ENCODE results near the gene HTN3. TPM values are rescaled to one million over a fixed set of nuclear protein-coding genes. Genes with fewer than 3 reads are reported as not detected.
"Not testable (repeated sequence)": the region's sequence is repeated elsewhere in the genome, so short reads cannot be mapped to it uniquely, and the experiment has no call there.

The HTN3 gene
- total RNA-seq, 1 donor from 2014 or later, result not detected

GRCh38 chr4:70027011-70027410 lies 1.2 kb upstream of the HTN3 start:
- H3K4me1 Mint-ChIP-seq, result no peaks in the 10 kb centered on the region
- no peak overlapping the region for H3K27ac Mint-ChIP-seq
- intact Hi-C loops (cut with micrococcal nuclease), result no loop called here
- no peak for DNase-seq
- TF ChIP-seq CTCF (IDR thresholded peaks at IDR 0.05), result no peak
- ChIA-PET CTCF (no interaction called here), POLR2A (no interaction called here)
- no peaks in the 10 kb centered on the region for H3K9me3 Mint-ChIP-seq
- no peaks in the 10 kb centered on the region for H3K36me3 Mint-ChIP-seq (ENCODE audit: low read depth)
- no peaks in the 10 kb centered on the region for H3K27me3 Mint-ChIP-seq
- no peak for ATAC-seq (ENCODE audit: low read depth)
- no peak overlapping the region for H3K4me3 Mint-ChIP-seq

- CTCF ChIA-PET; H3K36me3 Mint-ChIP-seq (ENCODE audit: low read depth); H3K27me3 Mint-ChIP-seq; H3K4me1 Mint-ChIP-seq; DNase-seq; H3K27ac Mint-ChIP-seq; ATAC-seq (ENCODE audit: low read depth); POLR2A ChIA-PET; intact Hi-C loops (cut with micrococcal nuclease); H3K4me3 Mint-ChIP-seq: not testable (repeated sequence)
- H3K9me3 Mint-ChIP-seq, result peaks cover 10% of the 10 kb centered on the region
Measured at GRCh38 chr4:70037559-70037958, 9.3 kb downstream of the HTN3 start.

- intact Hi-C loops (cut with micrococcal nuclease); H3K27ac Mint-ChIP-seq; H3K4me1 Mint-ChIP-seq; DNase-seq; ATAC-seq (ENCODE audit: low read depth); H3K36me3 Mint-ChIP-seq (ENCODE audit: low read depth); H3K27me3 Mint-ChIP-seq; POLR2A ChIA-PET; H3K4me3 Mint-ChIP-seq; CTCF ChIA-PET: not testable (repeated sequence)
- H3K9me3 Mint-ChIP-seq, result peaks cover 10% of the 10 kb centered on the region
Measured at GRCh38 chr4:70039928-70040327, 11.7 kb downstream of the HTN3 start.

GRCh38 chr4:70041652-70042286 lies 13.5 kb downstream of the HTN3 start:
- POLR2A ChIA-PET, result no interaction called here
- H3K27ac Mint-ChIP-seq, result no peak overlapping the region
- H3K4me1 Mint-ChIP-seq, result no peaks in the 10 kb centered on the region
- intact Hi-C loops (cut with micrococcal nuclease), result no loop called here
- H3K27me3 Mint-ChIP-seq, result no peaks in the 10 kb centered on the region
- ATAC-seq (ENCODE audit: low read depth), result no peak
- no peaks in the 10 kb centered on the region for H3K36me3 Mint-ChIP-seq (ENCODE audit: low read depth)
- CTCF ChIA-PET, result no interaction called here
- no peak for TF ChIP-seq CTCF (IDR thresholded peaks at IDR 0.05)
- peaks cover 10% of the 10 kb centered on the region for H3K9me3 Mint-ChIP-seq
- DNase-seq, result no peak
- H3K4me3 Mint-ChIP-seq, result no peak overlapping the region

- CTCF ChIA-PET; H3K4me3 Mint-ChIP-seq; POLR2A ChIA-PET; ATAC-seq (ENCODE audit: low read depth); H3K27ac Mint-ChIP-seq; H3K27me3 Mint-ChIP-seq; H3K4me1 Mint-ChIP-seq; H3K9me3 Mint-ChIP-seq; H3K36me3 Mint-ChIP-seq (ENCODE audit: low read depth); intact Hi-C loops (cut with micrococcal nuclease); DNase-seq: not testable (repeated sequence)
Measured at GRCh38 chr4:70050138-70050537, 21.9 kb downstream of the HTN3 start, which contains the start of gene HTN1. TSS of gene HTN1 (plus strand) at chr4:70050438. CDS start at chr4:70053077, 2,639 bp downstream.

GRCh38 chr4:70056534-70056933 lies 28.3 kb downstream of the HTN3 start:
- H3K4me3 Mint-ChIP-seq; H3K27me3 Mint-ChIP-seq; H3K4me1 Mint-ChIP-seq; H3K36me3 Mint-ChIP-seq (ENCODE audit: low read depth); H3K9me3 Mint-ChIP-seq; intact Hi-C loops (cut with micrococcal nuclease); POLR2A ChIA-PET; H3K27ac Mint-ChIP-seq; ATAC-seq (ENCODE audit: low read depth); DNase-seq; CTCF ChIA-PET: not testable (repeated sequence)

- intact Hi-C loops (cut with micrococcal nuclease), result no loop called here
Measured at GRCh38 chr4:70057651-70058050, 29.4 kb downstream of the HTN3 start.

More at GRCh38 chr4:70057651-70058050, 29.4 kb downstream of the HTN3 start:
- ATAC-seq (ENCODE audit: low read depth), result no peak
- Mint-ChIP-seq H3K9me3 (peaks cover 3% of the 10 kb centered on the region), H3K4me3 (no peak overlapping the region), H3K27ac (no peak overlapping the region), H3K36me3 (ENCODE audit: low read depth) (no peaks in the 10 kb centered on the region), H3K4me1 (no peaks in the 10 kb centered on the region), H3K27me3 (no peaks in the 10 kb centered on the region)
- no peak for DNase-seq
- ChIA-PET POLR2A (no interaction called here), CTCF (no interaction called here)
- no peak for TF ChIP-seq CTCF (IDR thresholded peaks at IDR 0.05)
